Loucy (cell line): ENCODE data around the gene TIMM23.
"Not testable (repeated sequence)": the region's sequence is repeated elsewhere in the genome, so short reads cannot be mapped to it uniquely, and the experiment has no call there.

Experiments
- H2AFZ ChIP-seq: fragments of 200-600 bp; sonication (generic); 2 replicates; pipeline ENCODE4 v1.6.0; 2016; ENCODE audit warnings: antibody characterized with exemption, mild to moderate bottlenecking, low read length, moderate library complexity
- H3F3A ChIP-seq: fragments of 200-600 bp; 2 replicates; pipeline ENCODE4 v1.6.0; 2016; ENCODE audit warnings: antibody characterized with exemption, low read depth, mild to moderate bottlenecking
- H3K27me3 ChIP-seq: fragments of 200-600 bp; sonication (generic); 2 replicates; pipeline ENCODE4 v1.6.1; 2014; ENCODE audit warnings: low read length, mild to moderate bottlenecking; ENCODE audit not compliant: insufficient read depth, poor library complexity, severe bottlenecking
- H3K36me3 ChIP-seq: fragments of 200-600 bp; sonication (generic); 2 replicates; pipeline ENCODE4 v1.6.1; 2016; ENCODE audit warnings: low read length; ENCODE audit not compliant: insufficient read depth
- H3K4me1 ChIP-seq: fragments of 200-600 bp; sonication (generic); 2 replicates; pipeline ENCODE4 v1.5.1; 2014; ENCODE audit warnings: low read length, mild to moderate bottlenecking; ENCODE audit not compliant: insufficient read depth, poor library complexity, severe bottlenecking
- H3K4me2 ChIP-seq: fragments of 200-600 bp; sonication (generic); 2 replicates; pipeline ENCODE4 v1.6.0; 2014; ENCODE audit warnings: antibody characterized with exemption, low read length, low read depth, mild to moderate bottlenecking; ENCODE audit not compliant: poor library complexity, severe bottlenecking
- H3K4me3 ChIP-seq: fragments of 200-600 bp; sonication (generic); 2 replicates; pipeline ENCODE4 v1.5.1; 2014; ENCODE audit warnings: low read length, mild to moderate bottlenecking, mixed read lengths; ENCODE audit not compliant: poor library complexity, severe bottlenecking
- H3K79me2 ChIP-seq: fragments of 200-600 bp; sonication (generic); 2 replicates; pipeline ENCODE4 v1.6.1; 2014; ENCODE audit warnings: low read length; ENCODE audit not compliant: insufficient read depth
- H3K9ac ChIP-seq: fragments of 200-600 bp; sonication (generic); 2 replicates; pipeline ENCODE4 v1.6.0; 2014; ENCODE audit warnings: mild to moderate bottlenecking, low read depth, low read length, moderate library complexity; ENCODE audit not compliant: poor library complexity, severe bottlenecking
- H3K9me2 ChIP-seq: fragments of 200-600 bp; sonication (generic); replicated peaks from 2 replicates; pipeline ENCODE4 v1.6.1; 2016; ENCODE audit warnings: low read depth, low read length, mixed read lengths
- H3K9me3 ChIP-seq: fragments of 200-600 bp; sonication (generic); 2 replicates; pipeline ENCODE4 v1.6.1; 2014; ENCODE audit warnings: mild to moderate bottlenecking, antibody characterized with exemption, low read length, low read depth; ENCODE audit not compliant: insufficient read depth
- H4K20me1 ChIP-seq: fragments of 200-600 bp; sonication (generic); 2 replicates; pipeline ENCODE4 v1.6.0; 2014; ENCODE audit warnings: antibody characterized with exemption, low read length, mild to moderate bottlenecking; ENCODE audit not compliant: insufficient read depth, poor library complexity, severe bottlenecking
- CTCF ChIP-seq: fragments of 200-600 bp; sonication (generic); conservative IDR thresholded peaks from 2 replicates; pipeline ENCODE4 v1.5.1; 2014; ENCODE audit warnings: mild to moderate bottlenecking, antibody characterized with exemption, low read length
- EZH2phosphoT487 ChIP-seq: fragments of 200-600 bp; IDR thresholded peaks from 2 replicates; pipeline ENCODE4 v1.6.1; 2018; ENCODE audit warnings: antibody characterized with exemption, mild to moderate bottlenecking, moderate library complexity, borderline replicate concordance

Gene TIMM23

GRCh38 chr10:45983538-45984186 lies 11.4 kb downstream of the TIMM23 start:
- H3K4me2 ChIP-seq, H3K27me3 ChIP-seq, H3K4me1 ChIP-seq, H4K20me1 ChIP-seq, H2AFZ ChIP-seq, H3K4me3 ChIP-seq, H3K9ac ChIP-seq, H3K9me2 ChIP-seq, H3F3A ChIP-seq, H3K9me3 ChIP-seq: not testable (repeated sequence)
- Histone ChIP-seq H3K36me3 (peaks cover 17% of the 10 kb centered on the region; the same call in 1 of the 2 replicates), H3K79me2 (peaks cover 11% of the 10 kb centered on the region; the same call in 1 of the 2 replicates)
- TF ChIP-seq CTCF, result peak; percentile 45

GRCh38 chr10:45984473-45984872 lies 12.2 kb downstream of the TIMM23 start:
- not testable (repeated sequence) for H2AFZ ChIP-seq, H3K4me3 ChIP-seq, H3K9me2 ChIP-seq, H3F3A ChIP-seq, H3K4me2 ChIP-seq, H4K20me1 ChIP-seq, H3K9me3 ChIP-seq, H3K9ac ChIP-seq, H3K27me3 ChIP-seq, H3K4me1 ChIP-seq
- H3K79me2 ChIP-seq, result peaks cover 11% of the 10 kb centered on the region; the same call in 1 of the 2 replicates
- H3K36me3 ChIP-seq, result peaks cover 20% of the 10 kb centered on the region; the same call in 1 of the 2 replicates

- not testable (repeated sequence) for H3K79me2 ChIP-seq, H3K9me2 ChIP-seq, H4K20me1 ChIP-seq, H2AFZ ChIP-seq, H3K4me1 ChIP-seq, H3K27me3 ChIP-seq, H3K9me3 ChIP-seq, H3F3A ChIP-seq, H3K4me2 ChIP-seq, H3K4me3 ChIP-seq, H3K9ac ChIP-seq
- peaks cover 20% of the 10 kb centered on the region; the same call in 1 of the 2 replicates for H3K36me3 ChIP-seq
Measured at GRCh38 chr10:45985590-45985989, 13.3 kb downstream of the TIMM23 start.

- Histone ChIP-seq H4K20me1 (no peaks in the 10 kb centered on the region), H3K9me2 (no peaks in the 10 kb centered on the region), H2AFZ (no peak overlapping the region), H3K27me3 (no peaks in the 10 kb centered on the region), H3K4me1 (peaks cover 3% of the 10 kb centered on the region), H3K79me2 (no peaks in the 10 kb centered on the region), H3F3A (peaks cover 4% of the 10 kb centered on the region; the same call in 1 of the 2 replicates), H3K9ac (no peak overlapping the region), H3K9me3 (no peaks in the 10 kb centered on the region), H3K36me3 (peaks cover 51% of the 10 kb centered on the region), H3K4me2 (no peak overlapping the region), H3K4me3 (no peak overlapping the region)
- TF ChIP-seq EZH2phosphoT487, result no peak
- TF ChIP-seq CTCF, result no peak
Measured at GRCh38 chr10:45997557-45997956, 25.3 kb downstream of the TIMM23 start.
